SK-N-SH (cell line): ENCODE results near the gene NEURL1. TPM values are rescaled to one million over a fixed set of nuclear protein-coding genes. Genes with fewer than 3 reads are reported as not detected.
A peak's percentile ranks its signal among the peaks of the same experiment; 100 is the strongest.

ENCODE experiments used
- CTCF ChIA-PET: fragments of 300-600, 350-600 bp; formaldehyde crosslinking; extraction: SDS; loops from one replicate; lab custom pipeline; 2021; lab: Yijun Ruan, JAX
- POLR2A ChIA-PET: fragments of 350-600 bp; sonication (Branson Sonifier 250); formaldehyde crosslinking; extraction: SDS; loops from one replicate; lab custom pipeline; 2020; ENCODE audit warnings: antibody characterized with exemption, inconsistent platforms; lab: Yijun Ruan, JAX
- DNase-seq: peaks from one replicate; pipeline ENCODE4 v3.0.0; 2012
- H2AFZ ChIP-seq: fragments of 200-600 bp; sonication (generic); 2 replicates; pipeline ENCODE4 v1.8.1; 2016; ENCODE audit warnings: antibody characterized with exemption, mild to moderate bottlenecking, low read depth
- H3F3A ChIP-seq: fragments of 200-600 bp; sonication (generic); replicated peaks from 2 replicates; pipeline ENCODE3; 2016; ENCODE audit warnings: antibody characterized with exemption, mild to moderate bottlenecking; ENCODE audit not compliant: insufficient read depth
- H3K27ac ChIP-seq, 2 experiments: fragments of 200-500 bp in 1 of 2; fragments of 200-600 bp in 1 of 2; sonication (Bioruptor generic) in 1 of 2; sonication (generic), shearing (Covaris generic) in 1 of 2; 2 replicates each; pipeline versions ENCODE4 v1.5.1 to v1.6.1; 2014 to 2016; ENCODE audit warnings: low read depth in 2 of 2, inconsistent platforms in 1 of 2, low read length in 1 of 2, mild to moderate bottlenecking in 1 of 2, mixed read lengths in 1 of 2
- H3K27me3 ChIP-seq: fragments of 200-600 bp; sonication (generic), shearing (Covaris generic); 2 replicates; pipeline ENCODE4 v1.6.1; 2016; ENCODE audit warnings: mixed run types; ENCODE audit not compliant: insufficient read depth
- H3K36me3 ChIP-seq, 2 experiments: fragments of 200-500 bp in 1 of 2; fragments of 200-600 bp in 1 of 2; sonication (Bioruptor generic) in 1 of 2; sonication (generic) in 1 of 2; replicated peaks in 1 of 2; 2 replicates each; pipeline versions ENCODE3 to v1.5.1; 2014 to 2016; ENCODE audit warnings: low read length in 1 of 2, mild to moderate bottlenecking in 1 of 2; ENCODE audit not compliant: insufficient read depth in 2 of 2, control insufficient read depth in 1 of 2
- H3K4me1 ChIP-seq, 2 experiments: fragments of 200-500 bp in 1 of 2; fragments of 200-600 bp in 1 of 2; sonication (Bioruptor generic) in 1 of 2; sonication (generic), shearing (Covaris generic) in 1 of 2; 2 replicates each; pipeline versions ENCODE4 v1.5.1 to v1.6.1; 2014 to 2016; ENCODE audit warnings: low read depth in 1 of 2, low read length in 1 of 2, mixed run types in 1 of 2; ENCODE audit not compliant: insufficient read depth in 2 of 2, control insufficient read depth in 1 of 2
- H3K4me2 ChIP-seq: fragments of 200-600 bp; sonication (generic), shearing (Covaris generic); 2 replicates; pipeline ENCODE4 v1.6.1; 2017; ENCODE audit warnings: mixed run types
- H3K4me3 ChIP-seq, 2 experiments: fragments of 200-500 bp in 1 of 2; fragments of 200-600 bp in 1 of 2; sonication (Bioruptor generic) in 1 of 2; sonication (generic), shearing (Covaris generic) in 1 of 2; 2 replicates each; pipeline versions ENCODE4 v1.5.1 to v1.8.1; 2014 to 2016; ENCODE audit warnings: low read depth in 2 of 2, inconsistent platforms in 1 of 2, low read length in 1 of 2, mild to moderate bottlenecking in 1 of 2, mixed read lengths in 1 of 2, moderate library complexity in 1 of 2
- H3K79me2 ChIP-seq: fragments of 200-600 bp; sonication (generic); 2 replicates; pipeline ENCODE4 v1.8.1; 2017; ENCODE audit warnings: mild to moderate bottlenecking; ENCODE audit not compliant: insufficient read depth
- H3K9ac ChIP-seq: fragments of 200-600 bp; sonication (generic); 2 replicates; pipeline ENCODE4 v1.6.1; 2017; ENCODE audit warnings: mixed run types
- H3K9me2 ChIP-seq: fragments of 200-600 bp; sonication (generic); 2 replicates; pipeline ENCODE4 v1.6.1; 2017; ENCODE audit warnings: mixed run types
- H3K9me3 ChIP-seq: fragments of 200-600 bp; sonication (generic); 2 replicates; pipeline ENCODE4 v1.6.1; 2017; ENCODE audit warnings: mixed run types, mild to moderate bottlenecking, moderate library complexity
- H4K20me1 ChIP-seq: fragments of 200-600 bp; sonication (generic); 2 replicates; pipeline ENCODE4 v1.6.1; 2017; ENCODE audit warnings: mild to moderate bottlenecking, mixed run types; ENCODE audit not compliant: insufficient read depth
- CHD2 ChIP-seq: fragments of 150-350 bp; IDR thresholded peaks from 2 replicates; pipeline ENCODE4 v1.6.1; 2018; ENCODE audit warnings: low read length; ENCODE audit not compliant: partially characterized antibody
- EZH2phosphoT487 ChIP-seq: fragments of 200-600 bp; sonication (generic); IDR thresholded peaks from 2 replicates; pipeline ENCODE4 v1.6.1; 2017; ENCODE audit warnings: low read depth, mixed run types, mild to moderate bottlenecking, antibody characterized with exemption, moderate library complexity, borderline replicate concordance
- GABPA ChIP-seq: IDR thresholded peaks from 2 replicates; pipeline ENCODE4 v1.4.0; 2012; ENCODE audit warnings: low read depth, mild to moderate bottlenecking
- MXI1 ChIP-seq: IDR thresholded peaks from 2 replicates; pipeline ENCODE4 v1.6.1; 2012; ENCODE audit warnings: mild to moderate bottlenecking, low read depth, low read length, improper control_type of control experiment
- PBX3 ChIP-seq: IDR thresholded peaks from 2 replicates; pipeline ENCODE4; 2012
- RAD21 ChIP-seq: IDR thresholded peaks from 2 replicates; pipeline ENCODE4 v1.6.1; 2012; ENCODE audit warnings: mild to moderate bottlenecking, low read length
- RFX5 ChIP-seq: IDR thresholded peaks from 2 replicates; pipeline ENCODE4 v1.6.1; 2012; ENCODE audit warnings: mild to moderate bottlenecking, improper control_type of control experiment, low read length
- RXRA ChIP-seq: IDR thresholded peaks from 2 replicates; pipeline ENCODE4 v1.4.0; 2012; ENCODE audit warnings: low read depth, mild to moderate bottlenecking, borderline replicate concordance
- SIN3A ChIP-seq: IDR thresholded peaks from 2 replicates; pipeline ENCODE4 v1.6.1; 2012; ENCODE audit warnings: low read depth, mild to moderate bottlenecking, low read length, moderate library complexity, borderline replicate concordance
- SMC3 ChIP-seq: IDR thresholded peaks from 2 replicates; pipeline ENCODE4 v1.6.1; 2012; ENCODE audit warnings: low read depth, low read length, improper control_type of control experiment
- USF2 ChIP-seq: fragments of 150-350 bp; IDR thresholded peaks from 2 replicates; pipeline ENCODE4 v1.6.1; 2017; ENCODE audit warnings: antibody characterized with exemption, low read length, low read depth, borderline replicate concordance
- YY1 ChIP-seq: IDR thresholded peaks from 2 replicates; pipeline ENCODE4 v1.4.0; 2012; ENCODE audit warnings: low read depth, mild to moderate bottlenecking
- WGBS: methylation state at CpG from one replicate; pipeline ENCODE4 v1.1.6; 2017; ENCODE audit warnings: low lambda C conversion rate; 5-methylcytosine and 5-hydroxymethylcytosine counted together
- polyA plus RNA-seq, 3 experiments: library from polyadenylated mRNA; depleted of rRNA; stranded (reverse); fragments of >200 nt; gene quantifications; 2 replicates each; pipeline ENCODE4 v1.2.3, GENCODE V29; 2012
- TF ChIP-seq, protein P1 (sequence below): fragments of 200-600 bp; sonication (generic); IDR thresholded peaks from 2 replicates; pipeline ENCODE4 v1.6.1; 2017; ENCODE audit warnings: antibody characterized with exemption, mild to moderate bottlenecking, moderate library complexity
- TF ChIP-seq, protein P2 (sequence below): IDR thresholded peaks from 2 replicates; pipeline ENCODE4 v1.4.0; 2012; ENCODE audit warnings: low read depth, borderline replicate concordance

NEURL1 gene
- polyA plus RNA-seq, 1 of the 3 experiments (the other 2 are of a cell fraction), result 0.05 TPM

DNA sequence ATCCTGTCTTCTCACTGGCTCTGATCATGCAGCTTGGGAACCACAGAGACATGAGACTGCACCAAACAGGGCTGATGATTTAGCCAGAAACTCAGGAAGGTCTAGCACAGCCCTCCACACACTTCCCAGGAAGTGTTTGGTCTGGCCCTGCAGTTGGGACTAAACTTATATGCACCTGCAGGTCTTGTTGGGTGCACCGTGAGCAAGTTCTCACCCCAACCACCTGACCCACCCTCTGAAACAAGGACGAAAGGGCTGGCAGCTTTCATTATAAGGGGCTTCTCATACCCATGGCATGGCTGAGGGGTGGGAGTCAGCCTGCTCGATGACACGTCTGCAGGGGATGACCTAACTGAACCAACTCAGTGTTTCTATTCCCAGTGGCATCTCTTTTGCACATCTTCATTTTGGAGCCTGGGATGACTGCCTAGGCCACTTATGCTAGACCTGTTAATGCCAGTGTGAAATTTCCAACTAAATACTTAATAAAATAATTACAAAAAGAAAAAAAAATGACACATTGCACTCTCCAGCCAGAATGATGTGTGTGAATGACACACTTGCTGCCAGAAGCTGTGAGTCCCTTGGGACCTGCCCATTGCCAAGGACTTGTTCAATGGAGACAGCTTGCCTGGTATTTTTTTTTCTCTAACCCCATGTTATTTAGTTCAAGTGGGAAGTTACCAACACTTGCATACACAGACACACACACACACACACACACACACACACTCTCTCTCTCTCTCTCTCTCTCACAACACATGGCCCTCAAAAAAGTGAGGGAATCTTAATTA, 102.6 kb downstream of the NEURL1 start (continued):
- no peak for TF ChIP-seq RFX5
- TF ChIP-seq, all 33 proteins: peak for 0

- no peaks in the 10 kb centered on the region for H3K27me3 ChIP-seq
- H3K4me2 ChIP-seq, result no peak overlapping the region
- no peak overlapping the region for H3K4me3 ChIP-seq
- H3K9me3 ChIP-seq, result no peaks in the 10 kb centered on the region
- H3K9me2 ChIP-seq, result no peaks in the 10 kb centered on the region
- H3K79me2 ChIP-seq, result no peaks in the 10 kb centered on the region
- no peaks in the 10 kb centered on the region for H4K20me1 ChIP-seq
- no peak for DNase-seq
- POLR2A ChIA-PET, result no interaction called here
- no peak overlapping the region for H3K27ac ChIP-seq
- H3F3A ChIP-seq, result no peaks in the 10 kb centered on the region
- H3K4me1 ChIP-seq, result peaks cover 0 to 16% of the 10 kb centered on the region in 2 experiments; a peak in 2 of 4 replicates
- WGBS, result 83% methylated on average over 2 of the region's 6 CpGs
- no peak overlapping the region for H2AFZ ChIP-seq
- TF ChIP-seq USF2 (no peak), SMC3 (no peak), SIN3A (no peak), RXRA (no peak), EZH2phosphoT487 (no peak)
- H3K9ac ChIP-seq, result no peak overlapping the region
- H3K36me3 ChIP-seq, result no peaks in the 10 kb centered on the region
- CTCF ChIA-PET, result interaction anchor here (1.4 to 9.0 kb wide), 5 partner anchors 70 to 114 kb away, joined by 3 to 129 read pairs (median 19); no protein-coding TSS in a partner anchor
Measured at GRCh38 chr10:103597003-103597402, 103.5 kb downstream of the NEURL1 start.

DNA sequence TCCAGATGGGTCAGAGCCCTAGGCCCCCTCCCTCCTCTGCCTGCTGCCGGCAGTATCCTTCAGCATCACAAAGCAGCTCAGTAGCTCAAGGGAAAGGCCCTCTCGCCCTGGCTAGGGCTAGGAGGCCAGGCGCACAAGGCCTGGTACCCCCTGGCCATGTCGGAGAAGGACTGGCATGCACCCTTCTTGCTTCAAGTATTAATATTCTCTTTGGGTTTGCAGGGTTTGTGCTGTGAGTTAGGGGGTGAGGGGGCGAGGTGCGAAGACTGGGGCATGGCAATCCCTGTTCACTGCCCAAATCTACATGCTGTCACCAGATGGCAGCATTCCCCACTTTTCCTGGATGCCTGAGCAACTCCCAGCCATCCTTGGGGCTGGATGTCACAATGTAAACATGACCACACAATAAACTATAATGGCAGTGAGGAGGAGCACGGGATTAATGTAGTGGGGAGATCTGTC, 105.2 kb downstream of the NEURL1 start:
- no peaks in the 10 kb centered on the region for H3K36me3 ChIP-seq
- H3K9ac ChIP-seq, result no peak overlapping the region
- H3K4me3 ChIP-seq, result no peak overlapping the region
- peak; percentile 88 for DNase-seq
- peaks cover 0 to 10% of the 10 kb centered on the region in 2 experiments; a peak in 2 of 4 replicates for H3K4me1 ChIP-seq
- no peaks in the 10 kb centered on the region for H3K9me3 ChIP-seq
- no peaks in the 10 kb centered on the region for H3K9me2 ChIP-seq
- H3K4me2 ChIP-seq, result no peak overlapping the region
- peak overlapping the region in 1 of 2 experiments; percentile 25; a peak in 1 of 4 replicates for H3K27ac ChIP-seq
- no peaks in the 10 kb centered on the region for H4K20me1 ChIP-seq
- WGBS, result 54% methylated on average over 5 of the region's 7 CpGs
- H3K79me2 ChIP-seq, result no peaks in the 10 kb centered on the region
- POLR2A ChIA-PET, result no interaction called here
- no peak overlapping the region for H2AFZ ChIP-seq
- H3K27me3 ChIP-seq, result no peaks in the 10 kb centered on the region
- CTCF ChIA-PET, result interaction anchor here (0.5 to 9.0 kb wide), 35 partner anchors 9 to 290 kb away, joined by 3 to 129 read pairs (median 4); partner anchors contain the start of gene CALHM1
- H3F3A ChIP-seq, result no peaks in the 10 kb centered on the region
- TF ChIP-seq GABPA (no peak), SIN3A (peak; percentile 44; the same call in 1 of the 2 replicates), SMC3 (peak; percentile 91), RAD21 (peak; percentile 93), MXI1 (peak; percentile 69), PBX3 (no peak), CHD2 (no peak), YY1 (no peak)
- TF ChIP-seq, protein P1, sequence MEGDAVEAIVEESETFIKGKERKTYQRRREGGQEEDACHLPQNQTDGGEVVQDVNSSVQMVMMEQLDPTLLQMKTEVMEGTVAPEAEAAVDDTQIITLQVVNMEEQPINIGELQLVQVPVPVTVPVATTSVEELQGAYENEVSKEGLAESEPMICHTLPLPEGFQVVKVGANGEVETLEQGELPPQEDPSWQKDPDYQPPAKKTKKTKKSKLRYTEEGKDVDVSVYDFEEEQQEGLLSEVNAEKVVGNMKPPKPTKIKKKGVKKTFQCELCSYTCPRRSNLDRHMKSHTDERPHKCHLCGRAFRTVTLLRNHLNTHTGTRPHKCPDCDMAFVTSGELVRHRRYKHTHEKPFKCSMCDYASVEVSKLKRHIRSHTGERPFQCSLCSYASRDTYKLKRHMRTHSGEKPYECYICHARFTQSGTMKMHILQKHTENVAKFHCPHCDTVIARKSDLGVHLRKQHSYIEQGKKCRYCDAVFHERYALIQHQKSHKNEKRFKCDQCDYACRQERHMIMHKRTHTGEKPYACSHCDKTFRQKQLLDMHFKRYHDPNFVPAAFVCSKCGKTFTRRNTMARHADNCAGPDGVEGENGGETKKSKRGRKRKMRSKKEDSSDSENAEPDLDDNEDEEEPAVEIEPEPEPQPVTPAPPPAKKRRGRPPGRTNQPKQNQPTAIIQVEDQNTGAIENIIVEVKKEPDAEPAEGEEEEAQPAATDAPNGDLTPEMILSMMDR, result peak; percentile 80
- TF ChIP-seq, protein P2, sequence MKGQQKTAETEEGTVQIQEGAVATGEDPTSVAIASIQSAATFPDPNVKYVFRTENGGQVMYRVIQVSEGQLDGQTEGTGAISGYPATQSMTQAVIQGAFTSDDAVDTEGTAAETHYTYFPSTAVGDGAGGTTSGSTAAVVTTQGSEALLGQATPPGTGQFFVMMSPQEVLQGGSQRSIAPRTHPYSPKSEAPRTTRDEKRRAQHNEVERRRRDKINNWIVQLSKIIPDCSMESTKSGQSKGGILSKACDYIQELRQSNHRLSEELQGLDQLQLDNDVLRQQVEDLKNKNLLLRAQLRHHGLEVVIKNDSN, result no peak
